H1 (cell line): ENCODE measurements around the gene MED1. TPM values are rescaled to one million over a fixed set of nuclear protein-coding genes. Genes with fewer than 3 reads are reported as not detected.

Experiments
- E2F6 ChIP-seq: IDR thresholded peaks from 2 replicates; pipeline ENCODE4 v1.6.1; 2012; ENCODE audit warnings: inconsistent platforms
- RNF2 ChIP-seq: fragments of 200-900, 300-1000 bp; sonication (generic); IDR thresholded peaks from 2 replicates; pipeline ENCODE4 v1.7.1; 2016; ENCODE audit warnings: borderline replicate concordance, low read depth, mild to moderate bottlenecking, antibody characterized with exemption, low read length; ENCODE audit not compliant: poor library complexity, severe bottlenecking; ENCODE audit errors: missing control alignments
- SP2 ChIP-seq: IDR thresholded peaks from 2 replicates; pipeline ENCODE4 v1.6.1; 2012; ENCODE audit warnings: mild to moderate bottlenecking, low read length, inconsistent platforms
- SP4 ChIP-seq: IDR thresholded peaks from 2 replicates; pipeline ENCODE4 v1.6.1; 2012; ENCODE audit warnings: low read length, inconsistent platforms
- polyA plus RNA-seq, 7 experiments: library from polyadenylated mRNA; depleted of rRNA in 3 of 7; stranded (reverse) in 5 of 7; unstranded in 2 of 7; fragments of >200 nt in 5 of 7; fragments of 200-250 nt in 2 of 7; gene quantifications; 1 replicate in 5 of 7; 2 replicates in 1 of 7; 4 replicates in 1 of 7; pipeline versions ENCODE4 v1.2.1 to v1.2.3, GENCODE V29; 2011 to 2013; ENCODE audit warnings: missing spikeins in 2 of 7, mixed read lengths in 2 of 7
- total RNA-seq: library from RNA; stranded (reverse); fragmentation: NEBNext Ultra II Directional; extraction: Animal tissue kit (Norgen Biotek cat#: 25700); gene quantifications from 2 replicates; pipeline ENCODE4 v1.2.1, GENCODE V29; 2021

Gene MED1
- total and polyA plus RNA-seq, 2 of the 8 experiments (the other 6 are each of a cell fraction or from before 2014, with no cell fraction given), result 24.7 to 56.5 TPM

DNA sequence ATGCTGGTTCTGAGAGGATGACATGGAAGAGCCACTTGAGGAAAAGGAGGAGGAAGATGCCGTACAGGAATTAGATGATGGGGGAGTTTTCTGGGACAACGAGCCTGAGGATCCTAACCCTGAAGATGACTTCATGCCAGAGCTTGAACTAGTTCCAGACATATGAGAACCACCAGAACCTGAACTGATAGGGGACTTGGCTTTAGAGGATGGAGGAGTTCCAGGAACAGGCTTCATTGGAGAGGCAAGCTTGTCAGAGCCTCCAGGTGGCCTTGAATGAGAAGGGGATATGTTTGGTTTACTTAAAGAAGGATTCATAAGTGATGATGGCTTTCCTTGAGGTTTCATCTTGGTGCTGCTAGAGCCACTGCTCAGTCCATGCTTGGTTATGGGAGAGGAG is 42.7 kb downstream of the MED1 start (continued):
- TF ChIP-seq SP2, result no peak
- no peak for TF ChIP-seq E2F6
- no peak for TF ChIP-seq RNF2
- no peak for TF ChIP-seq SP4
